ENCODE measurements around the gene CYP4X1. TPM values are rescaled to one million over a fixed set of nuclear protein-coding genes. Genes with fewer than 3 reads are reported as not detected.
"Not testable (repeated sequence)": the region's sequence is repeated elsewhere in the genome, so short reads cannot be mapped to it uniquely, and the experiment has no call there.

CYP4X1 gene
- total RNA-seq, 1 donor from 2014 or later = 0.38 TPM

DNA sequence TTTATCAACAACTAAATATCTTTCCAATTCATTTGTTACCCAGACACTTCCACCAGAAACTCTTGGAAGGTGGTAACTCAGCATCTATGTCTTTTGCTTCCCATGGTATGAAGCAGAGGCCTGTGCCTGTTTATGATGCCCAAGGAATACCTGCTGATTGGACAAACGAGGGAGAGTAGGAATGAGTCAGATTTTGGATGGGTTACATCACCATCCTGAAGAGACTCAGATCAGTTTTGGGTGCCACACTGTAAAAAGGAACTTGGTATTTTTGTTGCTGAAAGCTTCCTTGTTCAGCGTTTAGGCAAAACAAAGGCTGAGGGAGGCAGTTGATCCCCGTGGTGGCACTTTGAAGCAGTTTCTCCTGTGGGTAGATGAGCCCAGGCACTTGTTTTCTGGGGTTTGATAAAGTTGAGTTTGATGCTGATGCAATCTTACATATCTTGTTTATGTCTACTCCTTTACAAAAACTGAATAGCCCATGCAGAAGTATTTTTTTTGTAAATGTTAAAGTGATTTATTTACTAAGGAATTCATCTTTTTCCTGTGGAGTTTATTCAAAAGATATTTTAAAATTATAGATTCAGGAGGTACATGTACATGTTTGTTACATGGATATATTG lies 26.7 kb upstream of the CYP4X1 start:
- TF ChIP-seq, protein P1, sequence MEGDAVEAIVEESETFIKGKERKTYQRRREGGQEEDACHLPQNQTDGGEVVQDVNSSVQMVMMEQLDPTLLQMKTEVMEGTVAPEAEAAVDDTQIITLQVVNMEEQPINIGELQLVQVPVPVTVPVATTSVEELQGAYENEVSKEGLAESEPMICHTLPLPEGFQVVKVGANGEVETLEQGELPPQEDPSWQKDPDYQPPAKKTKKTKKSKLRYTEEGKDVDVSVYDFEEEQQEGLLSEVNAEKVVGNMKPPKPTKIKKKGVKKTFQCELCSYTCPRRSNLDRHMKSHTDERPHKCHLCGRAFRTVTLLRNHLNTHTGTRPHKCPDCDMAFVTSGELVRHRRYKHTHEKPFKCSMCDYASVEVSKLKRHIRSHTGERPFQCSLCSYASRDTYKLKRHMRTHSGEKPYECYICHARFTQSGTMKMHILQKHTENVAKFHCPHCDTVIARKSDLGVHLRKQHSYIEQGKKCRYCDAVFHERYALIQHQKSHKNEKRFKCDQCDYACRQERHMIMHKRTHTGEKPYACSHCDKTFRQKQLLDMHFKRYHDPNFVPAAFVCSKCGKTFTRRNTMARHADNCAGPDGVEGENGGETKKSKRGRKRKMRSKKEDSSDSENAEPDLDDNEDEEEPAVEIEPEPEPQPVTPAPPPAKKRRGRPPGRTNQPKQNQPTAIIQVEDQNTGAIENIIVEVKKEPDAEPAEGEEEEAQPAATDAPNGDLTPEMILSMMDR (IDR thresholded peaks at IDR 0.05) = no peak
- no peak overlapping the region for H3K27ac Mint-ChIP-seq (ENCODE audit: unreplicated experiment)
- H3K9me3 Mint-ChIP-seq (ENCODE audit: unreplicated experiment) = no peaks in the 10 kb centered on the region
- DNase-seq (ENCODE audit: extremely low spot score, unreplicated experiment) = no peak
- no peak overlapping the region for H3K4me3 Mint-ChIP-seq (ENCODE audit: unreplicated experiment)
- peaks cover 9% of the 10 kb centered on the region for H3K27me3 Mint-ChIP-seq (ENCODE audit: unreplicated experiment)
- H3K36me3 Mint-ChIP-seq (ENCODE audit: unreplicated experiment) = no peaks in the 10 kb centered on the region
- H3K4me1 Mint-ChIP-seq (ENCODE audit: unreplicated experiment) = no peaks in the 10 kb centered on the region

DNA sequence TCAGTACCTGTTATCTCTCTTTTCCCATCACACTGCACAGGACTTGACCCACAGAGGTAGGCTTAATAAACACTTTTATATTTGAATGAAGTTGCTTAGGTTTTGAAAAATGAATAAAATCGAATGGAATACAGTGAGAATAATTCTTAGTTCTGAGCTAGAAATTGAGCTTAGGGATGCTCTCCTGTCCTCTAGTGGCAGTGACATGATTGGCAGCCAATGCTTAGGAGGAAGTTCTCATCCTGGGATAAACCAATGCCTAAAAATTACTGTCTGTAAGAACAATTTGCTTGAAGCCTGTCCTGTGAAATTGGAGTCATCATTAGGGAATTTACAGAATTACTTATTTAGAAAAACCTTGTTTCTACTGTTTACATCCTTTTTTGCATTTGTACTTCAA lies 21.3 kb upstream of the CYP4X1 start:
- Mint-ChIP-seq H3K4me1 (ENCODE audit: unreplicated experiment) (no peaks in the 10 kb centered on the region), H3K27me3 (ENCODE audit: unreplicated experiment) (peaks cover 6% of the 10 kb centered on the region), H3K4me3 (ENCODE audit: unreplicated experiment) (no peak overlapping the region), H3K9me3 (ENCODE audit: unreplicated experiment) (no peaks in the 10 kb centered on the region), H3K36me3 (ENCODE audit: unreplicated experiment) (no peaks in the 10 kb centered on the region), H3K27ac (ENCODE audit: unreplicated experiment) (no peak overlapping the region)
- TF ChIP-seq, protein P1 (IDR thresholded peaks at IDR 0.05) = peak; percentile 30
- no peak for DNase-seq (ENCODE audit: extremely low spot score, unreplicated experiment)

DNA sequence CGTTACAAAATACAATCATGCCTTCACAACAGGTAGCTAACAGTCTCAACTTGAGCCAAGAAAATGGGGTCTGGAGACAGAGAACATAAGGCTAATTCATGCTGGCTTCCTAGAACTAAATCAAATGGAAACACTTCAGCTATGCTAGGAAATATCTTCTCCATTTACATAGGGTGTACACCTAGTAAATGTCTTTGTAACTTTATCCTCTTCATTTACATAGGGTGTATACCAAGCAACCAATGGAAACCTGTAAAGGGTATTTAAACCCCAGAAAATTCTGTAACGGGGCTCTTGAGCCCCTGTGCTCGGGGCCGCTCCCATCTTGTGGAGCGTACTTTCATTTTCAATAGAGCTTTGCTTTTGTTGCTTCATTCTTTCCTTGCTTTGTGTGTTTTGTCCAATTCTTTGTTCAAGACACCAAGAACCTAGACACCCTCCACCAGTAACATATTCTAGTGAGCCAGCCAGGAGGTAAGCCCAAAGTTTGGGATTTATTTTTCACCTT lies 19.5 kb upstream of the CYP4X1 start:
- DNase-seq (ENCODE audit: extremely low spot score, unreplicated experiment) = no peak
- Mint-ChIP-seq H3K36me3 (ENCODE audit: unreplicated experiment) (no peaks in the 10 kb centered on the region), H3K9me3 (ENCODE audit: unreplicated experiment) (peaks cover 4% of the 10 kb centered on the region), H3K4me1 (ENCODE audit: unreplicated experiment) (no peaks in the 10 kb centered on the region), H3K27me3 (ENCODE audit: unreplicated experiment) (peaks cover 4% of the 10 kb centered on the region), H3K27ac (ENCODE audit: unreplicated experiment) (no peak overlapping the region), H3K4me3 (ENCODE audit: unreplicated experiment) (no peak overlapping the region)
- TF ChIP-seq, protein P1 (IDR thresholded peaks at IDR 0.05) = no peak

DNA sequence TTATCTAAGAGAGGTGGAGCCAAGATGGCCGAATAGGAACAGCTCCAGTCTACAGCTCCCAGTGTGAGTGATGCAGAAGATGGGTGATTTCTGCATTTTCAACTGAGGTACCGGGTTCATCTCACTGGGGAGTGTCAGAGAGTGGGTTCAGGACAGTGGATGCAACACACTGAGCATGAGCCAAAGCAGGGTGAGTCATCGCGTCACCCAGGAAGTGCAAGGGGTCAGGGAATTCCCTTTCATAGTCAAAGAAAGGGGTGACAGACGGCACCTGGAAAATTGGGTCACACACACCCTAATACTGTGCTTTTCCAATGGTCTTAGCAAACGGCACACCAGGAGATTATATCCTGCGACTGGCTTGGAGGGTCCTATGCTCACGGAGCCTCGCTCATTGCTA lies 17.0 kb upstream of the CYP4X1 start:
- not testable (repeated sequence) for DNase-seq (ENCODE audit: extremely low spot score, unreplicated experiment); H3K4me1 Mint-ChIP-seq (ENCODE audit: unreplicated experiment); H3K36me3 Mint-ChIP-seq (ENCODE audit: unreplicated experiment); H3K27me3 Mint-ChIP-seq (ENCODE audit: unreplicated experiment); H3K4me3 Mint-ChIP-seq (ENCODE audit: unreplicated experiment); H3K27ac Mint-ChIP-seq (ENCODE audit: unreplicated experiment); H3K9me3 Mint-ChIP-seq (ENCODE audit: unreplicated experiment)

DNA sequence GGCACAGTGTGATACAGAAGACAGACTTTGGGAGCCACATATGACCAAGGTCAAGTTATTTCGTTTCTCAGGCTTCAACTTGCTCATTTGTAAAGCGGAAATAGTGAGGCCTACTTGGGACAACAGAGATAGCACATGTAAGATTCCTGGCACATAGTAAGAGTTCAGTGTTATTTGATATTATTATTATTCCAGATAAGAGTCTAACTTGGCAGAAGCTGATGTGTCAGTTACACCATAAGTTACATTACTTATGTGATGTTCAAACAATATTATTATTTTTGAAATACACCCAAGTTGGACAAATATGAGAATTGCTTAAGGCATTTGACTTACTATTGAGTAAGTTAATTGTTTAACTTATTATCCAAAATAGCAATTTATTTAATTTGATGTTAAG lies 10.2 kb upstream of the CYP4X1 start:
- TF ChIP-seq, protein P1 (IDR thresholded peaks at IDR 0.05) = no peak
- Mint-ChIP-seq H3K27me3 (ENCODE audit: unreplicated experiment) (peaks cover 3% of the 10 kb centered on the region), H3K9me3 (ENCODE audit: unreplicated experiment) (no peaks in the 10 kb centered on the region), H3K27ac (ENCODE audit: unreplicated experiment) (no peak overlapping the region), H3K36me3 (ENCODE audit: unreplicated experiment) (no peaks in the 10 kb centered on the region), H3K4me3 (ENCODE audit: unreplicated experiment) (no peak overlapping the region), H3K4me1 (ENCODE audit: unreplicated experiment) (no peaks in the 10 kb centered on the region)
- DNase-seq (ENCODE audit: extremely low spot score, unreplicated experiment) = no peak

All from osteocyte (in vitro differentiated cells).